Activated naive CD8-positive, alpha-beta T cell treated with anti-CD3 and anti-CD28 coated beads, Interleukin-2, amount 50 U/mL, for 24 hours (primary cell): ENCODE data around the gene FTCD.
"Not testable (repeated sequence)": the region's sequence is repeated elsewhere in the genome, so short reads cannot be mapped to it uniquely, and the experiment has no call there.

ENCODE experiments used
- ATAC-seq: fragments of 150-1000 bp; cut with Tn5 transposase; one replicate; pipeline ENCODE4 v1.10.0; 2021
- DNase-seq: peaks from one replicate; pipeline ENCODE4 v3.0.0; 2021
- H3K27ac Mint-ChIP-seq: one replicate; pipeline ENCODE4 v1.8.0; 2021; ENCODE audit warnings: mild to moderate bottlenecking, mixed read lengths
- H3K27me3 Mint-ChIP-seq: one replicate; pipeline ENCODE4 v1.8.0; 2021; ENCODE audit warnings: mixed read lengths
- H3K36me3 Mint-ChIP-seq: one replicate; pipeline ENCODE4 v1.8.0; 2021; ENCODE audit warnings: low read depth, mixed read lengths
- H3K4me1 Mint-ChIP-seq: one replicate; pipeline ENCODE4 v1.8.0; 2021; ENCODE audit warnings: mixed read lengths
- H3K4me3 Mint-ChIP-seq: one replicate; pipeline ENCODE4 v1.8.0; 2021; ENCODE audit warnings: mild to moderate bottlenecking, moderate library complexity, mixed read lengths
- H3K9me3 Mint-ChIP-seq: one replicate; pipeline ENCODE4 v1.8.0; 2021; ENCODE audit warnings: mixed read lengths

FTCD gene

DNA sequence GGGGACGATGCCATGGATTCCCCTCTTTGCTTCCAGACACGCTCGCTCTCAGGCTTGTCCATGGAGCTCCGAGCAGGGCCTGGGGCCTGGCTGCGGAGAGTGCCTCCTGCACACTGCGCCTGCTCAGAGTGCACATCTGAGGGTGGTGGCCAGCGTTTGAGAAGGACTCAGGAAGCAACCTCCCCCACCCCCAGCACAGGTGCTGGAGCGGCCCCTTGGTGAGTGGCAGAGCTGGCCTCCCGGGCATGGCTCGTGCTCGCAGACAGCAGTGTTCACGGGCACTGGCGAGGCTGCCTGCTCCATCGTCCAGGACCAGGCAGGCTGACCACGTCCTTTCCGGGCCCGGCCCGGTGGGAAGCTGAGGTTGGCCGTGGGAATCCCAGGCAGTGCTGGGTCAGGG lies 26.1 kb upstream of the FTCD start:
- ATAC-seq (no peak), DNase-seq (no peak)
- H3K4me3 Mint-ChIP-seq = no peak overlapping the region
- no peaks in the 10 kb centered on the region for H3K27me3 Mint-ChIP-seq
- no peaks in the 10 kb centered on the region for H3K9me3 Mint-ChIP-seq
- H3K4me1 Mint-ChIP-seq = peaks cover 6% of the 10 kb centered on the region
- no peaks in the 10 kb centered on the region for H3K36me3 Mint-ChIP-seq
- no peak overlapping the region for H3K27ac Mint-ChIP-seq

DNA sequence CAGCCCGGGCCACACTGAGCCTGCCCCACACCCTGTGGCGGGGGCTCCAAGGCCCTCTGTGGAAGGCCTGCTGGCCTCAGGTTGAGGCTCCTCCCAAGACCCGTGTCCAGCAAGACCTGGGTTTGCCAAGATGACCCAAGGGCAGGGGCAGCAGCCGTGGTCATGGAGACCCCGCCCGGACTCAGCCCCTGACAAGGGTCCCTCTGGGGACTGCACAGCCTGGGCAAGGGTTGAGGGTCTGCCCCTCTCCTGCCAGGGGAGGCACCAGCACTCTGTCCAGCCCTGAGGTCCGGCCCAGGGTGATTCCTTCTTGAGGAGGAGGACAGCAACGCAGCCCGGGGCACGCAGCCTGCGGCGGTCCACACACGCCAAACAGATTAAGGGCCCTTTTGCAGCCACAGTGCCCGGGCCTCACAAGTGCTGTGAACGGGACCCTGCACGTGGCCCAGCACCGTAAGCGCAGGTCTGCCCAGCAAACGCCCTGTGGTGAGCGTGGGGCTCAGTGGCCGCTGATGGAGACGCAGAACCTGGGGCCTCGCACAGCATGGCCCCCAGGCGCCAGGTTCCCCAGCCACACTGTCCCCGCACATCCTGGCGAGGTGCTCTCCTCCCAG lies 25.5 kb upstream of the FTCD start:
- ATAC-seq = no peak

DNA sequence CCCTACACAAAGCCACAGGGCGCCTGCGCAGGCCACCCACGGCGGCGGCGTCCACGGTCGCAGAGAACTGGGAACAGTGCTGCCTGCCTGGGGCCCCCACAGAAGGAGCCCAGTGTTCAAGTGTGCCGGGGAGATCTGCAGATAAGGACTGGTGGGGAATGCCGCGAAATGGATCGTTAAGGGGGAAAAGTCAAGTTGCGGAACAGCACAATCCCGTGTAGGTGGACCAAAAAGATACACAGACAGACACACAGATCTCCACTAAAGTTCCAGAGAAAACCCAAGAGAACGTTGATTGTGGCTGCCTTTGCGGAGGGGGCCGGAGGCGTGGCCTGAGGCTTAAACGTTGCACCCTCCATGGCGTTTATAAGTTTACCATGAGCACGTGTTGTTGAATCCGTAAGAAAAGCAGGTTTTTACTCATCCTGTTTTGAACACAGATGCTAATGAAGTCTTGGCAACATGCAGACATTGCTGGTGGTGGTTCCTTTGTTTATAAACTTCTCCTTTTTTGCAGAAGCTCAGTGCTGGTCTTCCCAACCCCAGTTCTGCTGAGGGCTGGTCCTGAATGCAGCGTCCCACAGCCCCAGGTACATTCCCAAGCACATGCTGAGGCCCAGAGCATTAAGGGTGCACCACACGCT lies 24.8 kb upstream of the FTCD start:
- no peak overlapping the region for H3K27ac Mint-ChIP-seq
- DNase-seq (no peak), ATAC-seq (no peak)
- H3K36me3 Mint-ChIP-seq = peaks cover 2% of the 10 kb centered on the region
- H3K4me1 Mint-ChIP-seq = peaks cover 6% of the 10 kb centered on the region
- peaks cover 5% of the 10 kb centered on the region for H3K9me3 Mint-ChIP-seq
- no peaks in the 10 kb centered on the region for H3K27me3 Mint-ChIP-seq
- no peak overlapping the region for H3K4me3 Mint-ChIP-seq

More for the DNA sequence above, 25.5 kb upstream of the FTCD start:
- no peaks in the 10 kb centered on the region for H3K27me3 Mint-ChIP-seq
- H3K4me1 Mint-ChIP-seq = peaks cover 6% of the 10 kb centered on the region
- H3K4me3 Mint-ChIP-seq = no peak overlapping the region
- no peaks in the 10 kb centered on the region for H3K36me3 Mint-ChIP-seq
- no peak overlapping the region for H3K27ac Mint-ChIP-seq
- peaks cover 4% of the 10 kb centered on the region for H3K9me3 Mint-ChIP-seq
- no peak for DNase-seq

DNA sequence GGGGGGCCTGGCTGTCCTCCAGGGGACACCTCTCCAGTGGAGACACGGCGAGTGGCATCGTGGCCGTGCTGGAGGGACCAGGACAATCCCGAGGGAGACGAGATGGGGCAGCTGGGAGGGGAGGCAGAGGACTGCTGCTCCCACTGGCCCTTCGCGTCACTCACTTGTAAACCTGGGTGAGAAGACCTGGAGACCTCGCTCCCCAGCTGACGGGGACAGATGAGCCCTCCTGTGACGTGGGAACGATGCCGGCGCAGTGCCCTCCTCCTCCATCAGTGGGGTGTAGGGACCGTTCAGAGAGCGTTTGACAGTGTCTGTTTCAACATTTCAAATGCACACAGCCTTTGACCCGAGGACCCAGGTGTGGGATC lies 24.3 kb upstream of the FTCD start:
- DNase-seq (no peak), ATAC-seq (no peak)
- Mint-ChIP-seq H3K36me3 (peaks cover 6% of the 10 kb centered on the region), H3K4me3 (no peak overlapping the region), H3K9me3 (peaks cover 10% of the 10 kb centered on the region), H3K27ac (no peak overlapping the region), H3K27me3 (peaks cover 2% of the 10 kb centered on the region), H3K4me1 (peaks cover under 1% of the 10 kb centered on the region)

DNA sequence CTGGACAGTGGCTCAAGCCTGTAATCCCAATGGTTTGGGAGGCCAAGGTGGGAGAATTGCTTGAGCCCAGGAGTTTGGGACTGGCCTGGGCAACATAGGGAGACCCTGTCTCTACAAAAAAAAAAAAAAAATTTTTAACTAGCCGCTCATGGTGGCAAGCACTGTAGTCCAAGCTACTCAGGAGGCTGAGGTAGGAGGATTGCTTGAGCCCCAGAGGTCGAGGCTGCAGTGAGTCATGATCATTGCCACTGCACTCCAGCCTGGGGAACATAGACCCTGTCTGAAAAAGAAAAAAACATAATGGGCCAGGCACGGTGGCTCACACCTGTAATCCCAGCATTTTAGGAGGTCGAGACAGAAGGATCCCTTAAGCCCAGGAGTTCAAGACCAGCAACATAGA lies 23.6 kb upstream of the FTCD start:
- Mint-ChIP-seq H3K4me3 (no peak overlapping the region), H3K27me3 (peaks cover 2% of the 10 kb centered on the region), H3K27ac (no peak overlapping the region), H3K4me1 (no peaks in the 10 kb centered on the region), H3K9me3 (peaks cover 15% of the 10 kb centered on the region), H3K36me3 (peaks cover 11% of the 10 kb centered on the region)
- ATAC-seq (no peak), DNase-seq (no peak)

DNA sequence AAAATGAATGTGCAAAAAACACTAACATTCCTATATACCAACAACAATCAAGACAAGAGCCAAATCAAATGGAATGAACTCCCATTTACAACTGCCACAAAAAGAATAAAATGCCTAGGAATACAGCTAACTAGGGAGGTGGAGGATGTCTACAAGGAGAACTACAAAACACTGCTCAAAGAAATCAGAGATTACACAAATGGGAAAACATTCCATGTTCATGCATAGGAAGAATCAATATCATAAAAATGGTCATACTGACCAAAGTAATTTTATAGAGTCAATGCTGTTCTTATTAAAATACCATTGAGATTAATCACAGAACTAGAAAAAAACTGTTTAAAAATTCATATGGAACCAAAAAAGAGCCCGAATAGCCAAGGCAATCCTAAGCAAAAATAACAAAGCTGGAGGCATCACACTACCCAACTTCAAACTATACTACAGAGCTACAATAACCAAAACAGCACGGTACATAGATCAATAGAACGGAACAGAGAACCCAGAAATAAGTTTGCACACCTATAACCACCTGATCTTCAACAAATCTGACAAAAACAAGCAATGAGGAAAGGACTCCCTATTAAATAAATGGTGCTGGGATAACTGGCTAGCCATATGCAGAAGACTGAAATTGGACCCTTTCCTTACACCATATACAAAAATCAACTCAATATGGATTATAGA lies 21.2 kb upstream of the FTCD start:
- DNase-seq, H3K4me3 Mint-ChIP-seq, ATAC-seq, H3K27me3 Mint-ChIP-seq, H3K4me1 Mint-ChIP-seq, H3K27ac Mint-ChIP-seq: not testable (repeated sequence)
- peaks cover 18% of the 10 kb centered on the region for H3K9me3 Mint-ChIP-seq
- H3K36me3 Mint-ChIP-seq = peaks cover 15% of the 10 kb centered on the region

DNA sequence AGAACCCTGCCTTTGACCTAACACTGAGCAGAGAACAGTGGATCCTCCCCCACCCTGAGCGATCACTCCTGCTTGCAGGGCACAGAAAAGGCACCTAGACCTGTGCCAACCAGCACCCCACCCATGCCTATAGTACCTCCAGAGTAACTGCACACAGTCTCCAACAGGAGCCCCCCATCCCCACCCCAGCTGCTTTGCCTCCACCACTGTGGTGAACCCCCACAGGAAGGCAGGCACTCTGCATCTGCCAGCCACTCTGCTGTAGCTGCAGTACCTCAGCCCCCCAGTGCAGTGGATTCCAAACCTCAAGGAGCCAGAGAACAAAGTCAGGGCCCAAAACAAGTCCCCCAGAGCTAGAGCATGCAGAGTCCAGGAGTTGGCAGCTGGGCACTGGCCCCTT lies 18.2 kb upstream of the FTCD start:
- Mint-ChIP-seq H3K4me3 (no peak overlapping the region), H3K36me3 (peaks cover 15% of the 10 kb centered on the region), H3K27me3 (peaks cover 2% of the 10 kb centered on the region), H3K27ac (no peak overlapping the region), H3K9me3 (peaks cover 18% of the 10 kb centered on the region), H3K4me1 (peaks cover 6% of the 10 kb centered on the region)
- ATAC-seq (no peak), DNase-seq (no peak)

DNA sequence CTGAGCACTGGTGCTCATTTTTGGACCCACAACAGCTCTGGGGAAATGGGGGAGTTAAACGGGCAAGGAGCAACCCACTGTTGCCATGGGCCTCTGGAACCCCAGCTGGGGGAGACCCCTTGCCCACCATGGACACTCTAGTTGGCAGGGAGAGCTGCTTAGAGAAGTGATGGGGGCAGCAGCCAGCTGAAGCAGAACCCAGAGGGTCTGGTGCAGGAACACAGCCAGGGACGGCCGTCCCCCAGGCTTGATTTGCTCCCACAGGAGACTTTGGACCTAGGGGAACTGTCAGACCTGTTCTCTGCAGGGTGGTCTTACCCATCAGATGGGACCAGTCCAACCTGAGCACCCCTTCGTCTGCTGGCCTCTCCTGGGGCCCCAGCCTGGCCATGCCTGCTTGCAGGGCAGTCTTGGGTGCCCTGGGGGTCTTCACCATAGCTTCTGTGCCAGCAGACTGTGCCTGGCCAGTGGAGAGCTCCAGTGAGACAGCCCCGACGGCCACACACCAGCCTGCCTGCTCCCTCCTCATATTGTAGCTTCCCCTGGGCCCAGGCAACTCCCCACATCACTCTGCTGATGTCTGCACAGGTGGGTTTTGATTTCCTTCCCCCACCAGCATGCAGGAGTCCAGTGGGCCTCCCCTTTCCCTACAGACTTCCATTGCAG lies 17.6 kb upstream of the FTCD start:
- Mint-ChIP-seq H3K36me3 (peaks cover 15% of the 10 kb centered on the region), H3K9me3 (peaks cover 18% of the 10 kb centered on the region), H3K27ac (no peak overlapping the region), H3K4me1 (peaks cover 6% of the 10 kb centered on the region), H3K4me3 (no peak overlapping the region), H3K27me3 (peaks cover 2% of the 10 kb centered on the region)
- no peak for DNase-seq
- no peak for ATAC-seq

DNA sequence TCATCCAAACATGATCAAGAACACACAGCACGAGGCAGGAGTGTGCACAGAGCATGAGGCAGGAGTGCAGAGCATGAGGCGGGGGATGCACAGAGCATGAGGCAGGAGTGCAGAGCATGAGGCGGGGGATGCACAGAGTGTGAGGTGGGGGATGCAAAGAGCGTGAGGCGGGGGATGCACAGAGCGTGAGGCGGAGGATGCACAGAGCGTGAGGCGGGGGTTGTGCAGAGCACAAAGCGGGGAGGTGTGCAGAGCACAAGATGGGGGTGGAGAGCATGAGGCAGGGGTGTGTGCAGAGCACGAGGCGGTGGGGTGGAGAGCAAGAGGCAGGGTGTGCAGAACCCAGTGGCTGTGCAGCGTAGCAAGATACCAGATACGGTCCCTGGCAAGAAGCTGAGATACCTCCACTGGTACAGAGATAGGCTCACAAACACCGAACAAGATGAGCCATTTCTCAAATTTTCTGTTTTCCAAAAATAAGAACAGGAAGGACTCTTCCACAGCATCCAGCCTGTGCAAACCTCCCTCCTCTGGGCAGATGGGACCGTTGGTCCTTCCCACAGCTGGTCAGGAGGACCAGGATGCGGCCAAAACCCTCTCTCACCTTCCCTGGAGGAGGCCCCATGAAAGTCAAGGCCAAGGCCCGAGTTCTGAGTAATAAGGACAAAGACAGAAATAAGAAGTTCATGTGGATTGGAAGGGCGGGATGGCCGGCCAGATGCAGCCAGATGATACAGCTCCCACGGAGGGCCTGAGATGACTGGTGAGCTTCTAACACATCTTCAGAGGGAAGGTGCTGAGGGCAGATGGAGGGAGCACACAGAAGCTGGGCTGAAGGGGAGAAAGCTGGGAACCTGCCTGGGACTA lies 16.9 kb upstream of the FTCD start:
- ATAC-seq (no peak), DNase-seq (no peak)
- H3K27ac Mint-ChIP-seq = no peak overlapping the region
- H3K9me3 Mint-ChIP-seq = peaks cover 18% of the 10 kb centered on the region
- H3K4me3 Mint-ChIP-seq = no peak overlapping the region
- H3K36me3 Mint-ChIP-seq = peaks cover 15% of the 10 kb centered on the region
- peaks cover 6% of the 10 kb centered on the region for H3K4me1 Mint-ChIP-seq
- H3K27me3 Mint-ChIP-seq = peaks cover 2% of the 10 kb centered on the region

DNA sequence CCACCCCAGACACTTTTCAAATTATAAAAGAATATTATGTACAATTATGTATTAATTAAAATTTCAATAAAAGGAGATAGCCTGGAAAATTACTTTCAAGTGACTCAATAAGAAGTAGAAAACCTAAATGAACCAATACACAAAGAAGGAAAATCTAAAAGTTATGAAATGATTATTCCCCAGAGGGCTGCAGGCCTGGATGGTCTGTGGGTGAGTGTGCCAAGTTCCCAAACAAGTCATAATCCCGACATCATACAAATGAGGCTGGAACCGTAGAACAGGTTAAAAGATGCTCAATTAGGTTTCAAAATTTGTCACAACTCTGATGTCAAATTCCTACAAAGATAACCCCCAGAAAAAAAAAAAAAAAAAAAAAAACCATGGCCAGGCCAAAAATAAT lies 16.2 kb upstream of the FTCD start:
- H3K27me3 Mint-ChIP-seq = peaks cover 2% of the 10 kb centered on the region
- peaks cover 6% of the 10 kb centered on the region for H3K4me1 Mint-ChIP-seq
- H3K27ac Mint-ChIP-seq = no peak overlapping the region
- ATAC-seq (no peak), DNase-seq (no peak)
- H3K9me3 Mint-ChIP-seq = peaks cover 18% of the 10 kb centered on the region
- H3K36me3 Mint-ChIP-seq = peaks cover 15% of the 10 kb centered on the region
- H3K4me3 Mint-ChIP-seq = no peak overlapping the region

DNA sequence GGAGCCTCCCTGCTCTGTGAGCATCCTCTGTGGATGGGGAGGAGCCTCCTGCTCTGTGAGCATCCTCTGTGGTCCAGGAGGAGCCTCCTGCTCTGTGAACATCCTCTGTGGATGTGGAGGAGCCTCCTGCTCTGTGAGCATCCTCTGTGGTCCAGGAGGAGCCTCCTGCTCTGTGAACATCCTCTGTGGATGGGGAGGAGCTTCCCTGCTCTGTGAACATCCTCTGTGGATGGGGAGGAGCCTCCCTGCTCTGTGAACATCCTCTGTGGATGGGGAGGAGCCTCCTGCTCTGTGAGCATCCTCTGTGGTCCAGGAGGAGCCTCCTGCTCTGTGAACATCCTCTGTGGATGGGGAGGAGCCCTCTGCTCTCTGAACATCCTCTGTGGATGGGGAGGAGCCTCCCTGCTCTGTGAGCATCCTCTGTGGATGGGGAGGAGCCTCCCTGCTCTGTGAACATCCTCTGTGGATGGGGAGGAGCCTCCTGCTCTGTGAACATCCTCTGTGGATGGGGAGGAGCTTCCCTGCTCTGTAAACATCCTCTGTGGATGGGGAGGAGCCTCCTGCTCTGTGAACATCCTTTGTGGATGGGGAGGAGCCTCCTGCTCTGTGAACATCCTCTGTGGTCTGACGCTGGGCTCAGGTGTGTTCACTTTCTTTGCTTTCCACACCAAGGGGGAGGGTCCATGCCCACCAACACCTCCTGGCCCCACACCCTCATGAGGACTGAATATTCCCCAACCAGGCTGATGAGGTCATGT lies 15.2 kb upstream of the FTCD start:
- not testable (repeated sequence) for H3K4me3 Mint-ChIP-seq, H3K27ac Mint-ChIP-seq, ATAC-seq, H3K4me1 Mint-ChIP-seq, DNase-seq, H3K27me3 Mint-ChIP-seq
- Mint-ChIP-seq H3K9me3 (peaks cover 14% of the 10 kb centered on the region), H3K36me3 (peaks cover 15% of the 10 kb centered on the region)

DNA sequence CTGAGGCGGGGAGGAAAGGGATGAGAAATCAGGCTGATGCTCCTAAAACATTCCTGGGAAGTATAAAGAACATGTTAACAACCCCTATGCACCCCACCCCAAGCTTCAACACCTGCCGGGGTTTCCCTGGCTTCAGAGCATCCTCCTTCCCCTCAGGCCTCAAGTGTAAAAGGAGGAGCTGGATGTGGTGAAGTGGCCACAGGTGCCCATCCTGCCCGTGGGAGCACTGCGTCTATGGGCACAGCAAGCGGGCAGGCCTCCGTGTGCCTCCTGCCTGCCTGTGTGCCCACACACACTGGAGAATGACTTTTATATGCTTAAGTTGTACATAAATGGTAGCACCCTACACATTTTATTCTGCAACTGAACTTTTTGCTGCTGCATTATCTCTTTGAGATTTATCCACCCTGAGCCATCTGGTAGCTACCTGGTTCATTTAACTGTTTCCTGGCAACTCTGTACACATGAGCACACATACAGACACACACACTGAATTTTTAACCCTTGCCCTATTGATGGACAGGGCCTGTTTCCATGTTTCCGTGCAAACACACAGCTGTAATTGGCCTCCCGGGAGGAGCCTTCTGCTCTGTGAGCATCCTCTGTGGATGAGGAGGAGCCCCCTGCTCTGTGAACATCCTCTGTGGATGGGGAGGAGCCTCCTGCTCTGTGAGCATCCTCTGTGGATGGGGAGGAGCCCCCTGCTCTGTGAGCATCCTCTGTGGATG lies 13.4 kb upstream of the FTCD start:
- DNase-seq (no peak), ATAC-seq (no peak)
- Mint-ChIP-seq H3K27ac (no peak overlapping the region), H3K36me3 (peaks cover 4% of the 10 kb centered on the region), H3K4me3 (no peak overlapping the region), H3K27me3 (peaks cover 2% of the 10 kb centered on the region), H3K4me1 (peaks cover 6% of the 10 kb centered on the region), H3K9me3 (peaks cover 4% of the 10 kb centered on the region)

DNA sequence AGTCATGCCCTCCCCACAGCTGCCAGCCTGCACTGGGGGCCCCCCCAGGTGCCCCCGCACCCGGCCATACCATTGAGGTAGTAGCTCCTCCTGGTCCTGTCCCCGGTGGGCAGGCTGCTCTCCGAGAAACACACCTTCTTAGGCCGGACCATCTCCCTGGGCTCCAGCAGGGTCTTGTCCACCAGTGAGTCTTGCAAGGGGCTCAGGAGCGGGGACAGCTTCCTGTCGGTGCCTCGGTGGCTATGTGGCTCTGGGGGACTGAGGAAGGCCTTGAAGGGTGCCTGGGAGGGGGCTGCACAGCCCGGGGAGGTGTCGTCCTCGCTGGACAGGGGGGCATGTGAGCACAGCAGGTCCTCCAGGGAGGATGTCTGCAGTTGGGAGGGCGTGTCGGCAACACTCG lies 12.9 kb upstream of the FTCD start:
- peaks cover 6% of the 10 kb centered on the region for H3K4me1 Mint-ChIP-seq
- peaks cover under 1% of the 10 kb centered on the region for H3K36me3 Mint-ChIP-seq
- DNase-seq = no peak
- ATAC-seq = no peak
- no peak overlapping the region for H3K27ac Mint-ChIP-seq
- no peak overlapping the region for H3K4me3 Mint-ChIP-seq
- H3K9me3 Mint-ChIP-seq = no peaks in the 10 kb centered on the region
- H3K27me3 Mint-ChIP-seq = peaks cover 5% of the 10 kb centered on the region
